HG02759 (cell line): Measurements from ENCODE around the gene STAT5A.

Source experiments
- ATAC-seq: cut with Tn5 transposase; IDR thresholded peaks from one replicate; pipeline ENCODE4 v1.9.1; 2021; ENCODE audit warnings: mild to moderate bottlenecking, moderate library complexity; ENCODE audit not compliant: unreplicated experiment

STAT5A gene

DNA sequence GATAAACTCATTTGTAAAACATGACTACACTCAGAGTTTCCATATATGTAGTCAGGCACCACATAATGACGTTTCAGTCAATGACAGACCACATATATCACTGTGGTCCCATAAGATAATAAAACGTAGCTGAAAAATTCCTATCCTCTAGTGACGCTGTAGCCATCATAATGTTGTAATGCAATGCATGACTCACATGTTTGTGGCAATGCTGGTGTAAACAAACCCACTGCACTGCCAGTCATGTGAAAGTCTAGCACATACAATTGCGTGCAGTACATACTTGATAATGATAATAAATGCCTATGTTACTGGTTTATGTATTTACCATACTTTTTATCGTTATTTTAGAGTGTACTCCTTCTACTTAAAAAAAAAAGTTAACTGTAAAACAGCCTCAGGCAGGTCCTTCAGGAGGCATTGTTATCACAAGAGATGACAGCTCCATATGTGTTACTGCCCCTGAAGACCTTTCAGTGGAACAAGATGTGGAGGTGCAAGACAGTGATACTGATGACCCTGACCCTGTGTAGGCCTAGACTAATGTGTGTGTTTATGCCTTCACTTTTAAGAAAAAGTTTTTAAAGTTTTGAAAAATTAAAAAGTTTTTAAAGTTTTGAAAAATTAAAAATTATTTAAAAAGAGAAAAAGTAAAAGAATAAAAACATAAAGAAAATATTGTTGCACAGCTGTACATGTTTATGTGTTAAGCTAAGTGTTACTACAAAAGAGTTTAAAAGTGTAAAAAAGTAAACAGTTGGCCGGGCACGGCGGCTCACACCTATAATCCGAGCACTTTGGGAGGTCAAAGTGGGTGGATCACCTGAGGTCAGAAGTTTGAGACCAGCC, 21.2 kb upstream of the STAT5A start:
- ATAC-seq: no peak

GRCh38 chr17:42268236-42268635, 20.1 kb upstream of the STAT5A start:
- ATAC-seq: no peak

DNA sequence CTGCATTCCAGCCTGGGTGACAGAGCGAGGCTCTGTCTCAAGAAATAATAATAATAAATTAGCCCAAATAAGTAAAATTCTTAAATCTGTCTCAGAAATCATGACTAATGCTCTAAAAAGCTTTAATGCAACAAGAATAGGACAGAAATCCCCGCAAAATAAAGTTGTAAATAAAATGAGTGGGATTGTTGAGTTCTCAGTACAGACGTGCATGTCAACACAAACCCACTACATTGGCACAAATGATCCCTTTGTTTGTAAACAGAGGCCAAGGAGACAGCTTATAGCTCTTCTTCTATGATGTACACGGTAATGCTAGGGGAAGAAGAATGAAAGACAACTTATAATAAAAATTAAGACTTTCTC, 18.1 kb upstream of the STAT5A start:
- ATAC-seq: no peak

- ATAC-seq: no peak
Measured at GRCh38 chr17:42270596-42270995, 17.7 kb upstream of the STAT5A start.

- ATAC-seq: no peak
Measured at GRCh38 chr17:42271006-42271778, 17.1 kb upstream of the STAT5A start.

DNA sequence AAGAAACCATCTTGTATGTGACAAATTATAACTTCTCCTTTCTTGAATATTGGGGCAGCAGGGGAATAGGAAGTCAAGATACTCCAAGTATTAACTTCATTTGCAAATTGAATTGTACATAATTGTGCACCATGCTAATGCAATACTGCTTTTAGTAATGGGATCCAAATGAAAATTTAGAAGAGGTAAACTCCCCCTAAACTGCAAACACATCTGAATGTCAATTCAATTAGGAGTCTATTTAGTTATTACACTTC, 16.6 kb upstream of the STAT5A start:
- no peak for ATAC-seq

DNA sequence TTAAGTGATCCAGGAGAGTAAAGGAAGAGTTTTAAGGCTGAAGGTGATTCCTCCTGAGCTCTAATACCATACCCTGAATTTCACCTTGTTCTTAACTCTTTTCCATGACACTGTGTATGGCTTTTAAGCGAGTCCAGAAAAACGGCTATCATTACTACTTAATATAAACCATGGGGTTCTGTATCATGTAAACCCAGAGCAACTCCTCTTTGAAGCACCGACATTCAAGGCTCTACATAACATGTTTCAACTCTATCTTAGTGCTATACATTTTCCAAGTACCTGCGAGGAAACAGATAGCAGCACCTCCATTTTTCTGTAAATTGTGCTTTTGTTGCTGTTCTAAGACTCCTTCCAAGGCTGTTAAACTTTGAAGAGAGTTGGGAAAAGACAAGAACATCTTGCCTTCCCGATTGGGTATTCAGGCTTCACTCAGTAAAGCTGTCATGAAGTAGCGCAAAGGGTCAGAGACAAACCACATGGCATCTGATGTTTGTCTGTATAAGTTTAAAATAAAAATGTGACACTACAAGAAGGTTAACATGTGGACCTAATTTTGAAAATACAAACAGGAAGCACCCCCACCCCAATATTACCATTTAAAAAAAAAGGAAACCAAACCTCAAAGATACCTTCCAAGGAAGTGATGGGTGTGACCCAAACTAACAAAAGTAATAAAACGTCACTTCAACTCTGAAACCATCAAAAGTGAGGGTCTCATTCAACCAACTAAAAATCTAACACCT, 16.0 kb upstream of the STAT5A start:
- ATAC-seq: no peak

- ATAC-seq: no peak
Measured at GRCh38 chr17:42273474-42274252, 14.6 kb upstream of the STAT5A start.

DNA sequence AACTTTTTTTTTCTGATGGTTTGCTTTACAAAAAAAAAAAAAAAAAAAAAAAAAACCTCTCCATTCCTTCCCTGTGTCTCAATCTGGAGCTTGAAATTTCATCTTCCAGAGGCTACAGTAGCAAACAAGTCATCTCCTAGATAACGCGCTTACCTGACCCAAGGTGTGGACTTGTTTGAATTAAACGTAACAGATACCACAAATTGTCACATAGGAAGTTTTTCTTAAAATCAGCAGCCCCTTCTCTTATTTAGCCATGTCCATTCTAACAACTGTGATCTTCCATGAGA, 14.1 kb upstream of the STAT5A start:
- no peak for ATAC-seq

- no peak for ATAC-seq
Measured at GRCh38 chr17:42274812-42275526, 13.3 kb upstream of the STAT5A start.

- peak; percentile 54 for ATAC-seq
Measured at GRCh38 chr17:42275527-42276358, 12.6 kb upstream of the STAT5A start.

GRCh38 chr17:42276359-42276608, 12.0 kb upstream of the STAT5A start, which contains the start of gene STAT5B:
Gene STAT5B, minus strand, starts transcription at chr17:42276391. Its CDS starts 44,264 bp downstream, at chr17:42232127.
- ATAC-seq: peak; percentile 80

- peak; percentile 26 for ATAC-seq
Measured at GRCh38 chr17:42276609-42277341, 11.5 kb upstream of the STAT5A start.

DNA sequence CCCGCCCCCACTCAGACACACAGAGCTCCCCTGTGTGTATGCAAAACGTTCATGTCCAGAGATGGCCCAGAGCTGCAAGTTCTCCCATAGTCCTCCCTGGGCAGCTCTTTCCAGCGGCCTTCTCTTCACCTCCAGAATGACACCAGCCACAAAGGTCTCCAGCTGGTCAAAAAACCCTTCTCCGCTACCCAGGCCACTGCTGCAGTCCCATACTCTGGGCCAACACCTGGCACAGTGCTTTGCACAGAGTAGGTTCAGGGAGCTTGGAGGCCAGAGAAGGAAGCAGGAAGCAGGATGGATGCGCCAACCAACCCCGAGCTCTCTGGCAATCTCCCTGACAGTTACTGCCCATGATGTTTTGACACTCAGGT, 11.0 kb upstream of the STAT5A start:
- ATAC-seq: no peak

DNA sequence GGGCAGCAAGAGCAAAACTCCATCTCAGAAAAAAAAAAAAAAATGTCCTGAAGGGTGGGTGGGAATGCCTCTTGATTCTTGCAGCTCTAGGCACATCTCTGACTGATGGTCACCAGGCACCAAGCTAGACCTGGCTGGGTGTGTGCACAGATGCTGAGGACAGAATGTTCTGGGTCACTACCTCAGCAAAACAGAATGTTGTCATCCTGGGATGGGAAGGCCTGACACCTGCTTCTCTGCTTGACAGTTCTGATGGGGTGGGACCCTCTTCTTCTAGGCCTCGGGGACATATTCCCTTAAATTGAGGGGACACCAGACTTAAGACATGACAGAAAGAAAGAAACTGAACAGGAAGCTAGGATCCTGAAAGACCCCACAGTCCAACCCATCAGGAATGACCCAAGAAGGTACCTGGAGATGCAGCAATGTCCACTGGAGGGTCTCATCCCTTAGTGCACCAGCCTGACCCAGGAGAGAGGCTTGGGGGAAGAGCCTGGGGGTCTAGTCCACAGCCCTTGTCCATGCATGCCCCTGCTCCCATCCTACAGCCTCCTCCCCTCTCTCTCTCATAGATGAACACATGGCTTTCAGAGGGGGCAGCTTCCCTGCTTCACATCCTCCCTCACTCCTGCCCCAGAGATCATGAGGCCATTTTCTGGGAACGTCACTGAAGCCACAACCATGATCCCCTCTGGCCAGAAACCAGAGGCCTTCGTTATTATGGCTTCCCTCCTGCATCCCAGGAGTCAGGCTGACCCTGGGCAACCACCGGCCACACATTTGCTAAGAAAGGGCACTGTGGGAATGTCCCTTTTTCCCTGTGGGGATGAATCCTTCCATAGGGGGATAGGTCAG, 8.3 kb upstream of the STAT5A start:
- ATAC-seq: no peak

GRCh38 chr17:42281571-42282096, 6.7 kb upstream of the STAT5A start:
- no peak for ATAC-seq

- ATAC-seq: no peak
Measured at GRCh38 chr17:42282478-42283080, 5.7 kb upstream of the STAT5A start.
